Naive thymus-derived CD4-positive, alpha-beta T cell (primary cell): ENCODE measurements around the gene CABP7. TPM values are rescaled to one million over a fixed set of nuclear protein-coding genes. Genes with fewer than 3 reads are reported as not detected.
A peak's percentile ranks its signal among the peaks of the same experiment; 100 is the strongest.

Experiments used
- ATAC-seq: fragments of 150-1000 bp; cut with Tn5 transposase; 2 replicates; pipeline ENCODE4 v1.10.0; 2021; ENCODE audit warnings: mild to moderate bottlenecking, moderate library complexity
- CTCF ChIA-PET: fragments of 350-600 bp; sonication (Branson Sonifier 250); formaldehyde crosslinking; loops from one replicate; lab custom pipeline; 2021; ENCODE audit warnings: antibody characterized with exemption; lab: Charles Lee
- POLR2A ChIA-PET: fragments of 350-600 bp; sonication (Branson Sonifier 250); formaldehyde crosslinking; loops from one replicate; lab custom pipeline; 2021; ENCODE audit warnings: antibody characterized with exemption, inconsistent platforms; lab: Charles Lee
- DNase-seq, 9 donors: peaks; one replicate each; pipeline versions ENCODE4 v3.0.0 to v3.0.0-alpha.2; 2020 to 2022; ENCODE audit warnings: mixed read lengths in 1 of 9
- H3K27ac ChIP-seq: one replicate; pipeline ENCODE4 v1.7.0; 2013; ENCODE audit warnings: mild to moderate bottlenecking, low read depth, low read length, moderate library complexity
- H3K27me3 ChIP-seq, 2 donors: one replicate each; pipeline ENCODE4 v1.7.0; 2013; ENCODE audit warnings: low read length in 2 of 2, mild to moderate bottlenecking in 2 of 2, moderate library complexity in 2 of 2; ENCODE audit not compliant: control insufficient read depth in 2 of 2, insufficient read depth in 2 of 2
- H3K36me3 ChIP-seq, 3 experiments: 1 replicate in 2 of 3; 2 replicates in 1 of 3; pipeline ENCODE4 v1.7.0; 2013; ENCODE audit warnings: low read length in 3 of 3, mild to moderate bottlenecking in 3 of 3, moderate library complexity in 1 of 3; ENCODE audit not compliant: insufficient read depth in 3 of 3, control insufficient read depth in 2 of 3
- H3K4me1 ChIP-seq, 2 donors: one replicate each; pipeline ENCODE4 v1.7.0; 2013; ENCODE audit warnings: low read length in 2 of 2, mild to moderate bottlenecking in 2 of 2, moderate library complexity in 1 of 2; ENCODE audit not compliant: control insufficient read depth in 2 of 2, insufficient read depth in 2 of 2
- H3K4me3 ChIP-seq: 2 replicates; pipeline ENCODE4 v1.7.0; 2013; ENCODE audit warnings: mild to moderate bottlenecking, low read length
- H3K9me3 ChIP-seq, 3 experiments: 1 replicate in 2 of 3; 2 replicates in 1 of 3; pipeline ENCODE4 v1.7.0; 2013; ENCODE audit warnings: low read length in 3 of 3; ENCODE audit not compliant: control insufficient read depth in 2 of 3
- H3K27ac Mint-ChIP-seq, 9 donors: one replicate each; pipeline ENCODE4 v1.8.0; 2020 to 2022; ENCODE audit warnings: mixed read lengths in 9 of 9, mild to moderate bottlenecking in 8 of 9, moderate library complexity in 5 of 9, inconsistent platforms in 2 of 9
- H3K27me3 Mint-ChIP-seq, 5 donors: one replicate each; pipeline ENCODE4 v1.8.0; 2021 to 2022; ENCODE audit warnings: mixed read lengths in 5 of 5, mild to moderate bottlenecking in 1 of 5
- H3K36me3 Mint-ChIP-seq, 5 donors: one replicate each; pipeline ENCODE4 v1.8.0; 2020 to 2022; ENCODE audit warnings: mixed read lengths in 5 of 5, mild to moderate bottlenecking in 3 of 5, inconsistent platforms in 1 of 5
- H3K4me1 Mint-ChIP-seq, 7 donors: one replicate each; pipeline ENCODE4 v1.8.0; 2020 to 2022; ENCODE audit warnings: mixed read lengths in 7 of 7, mild to moderate bottlenecking in 3 of 7, inconsistent platforms in 1 of 7
- H3K4me3 Mint-ChIP-seq, 10 donors: one replicate each; pipeline ENCODE4 v1.8.0; 2020 to 2022; ENCODE audit warnings: mild to moderate bottlenecking in 10 of 10, mixed read lengths in 10 of 10, moderate library complexity in 6 of 10, inconsistent platforms in 2 of 10
- H3K9me3 Mint-ChIP-seq, 11 donors: one replicate each; pipeline ENCODE4 v1.8.0; 2020 to 2022; ENCODE audit warnings: mixed read lengths in 11 of 11, mild to moderate bottlenecking in 4 of 11, inconsistent platforms in 1 of 11, moderate library complexity in 1 of 11
- intact Hi-C, 2 donors: fragments of 100-400 bp; cut with micrococcal nuclease; formaldehyde crosslinking; loops; one replicate each; pipeline ENCODE4 v1.15.1; 2023
- polyA plus RNA-seq, 2 donors: library from polyadenylated mRNA; unstranded; fragments of 300-500 nt; fragmentation: Illumina TruSeq; gene quantifications; one replicate each; pipeline ENCODE4 v1.2.3, GENCODE V29; 2021
- total RNA-seq, 6 experiments: library from RNA in 5 of 6; stranded (reverse) in 5 of 6; gene quantifications; 1 replicate in 5 of 6; 2 replicates in 1 of 6; pipeline ENCODE4 v1.2.3 and lab custom pipeline; 2021 to 2026

CABP7 gene
- total and polyA plus RNA-seq, 7 experiments from 2014 or later: 0.07 to 0.42 (median 0.17) TPM; not detected in 3

DNA sequence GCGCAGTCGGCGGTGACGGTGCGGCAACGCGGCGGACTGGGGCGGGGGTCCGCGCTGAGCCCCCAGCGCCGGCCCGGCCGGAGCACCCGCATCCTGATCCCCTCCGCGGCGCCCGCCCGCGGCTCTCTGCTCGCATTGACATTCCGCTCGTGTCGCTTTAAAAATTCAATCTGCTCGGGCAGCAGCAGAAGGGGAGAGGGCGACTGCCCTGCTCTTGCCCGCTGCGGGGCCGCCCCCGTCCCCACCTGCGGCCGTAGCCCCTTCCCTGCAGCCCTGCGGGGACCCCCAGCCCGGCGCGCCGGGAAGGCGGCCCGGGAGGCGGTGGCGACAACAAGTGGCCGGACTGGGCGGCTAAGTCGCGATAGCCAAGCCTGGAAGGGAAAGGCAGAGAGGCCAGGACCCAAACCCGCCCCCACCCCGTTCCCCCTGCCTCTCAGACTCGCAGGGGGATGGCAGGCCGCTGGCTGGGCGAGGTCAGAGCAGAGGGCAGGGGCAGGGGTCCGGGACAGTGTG lies 1.1 kb downstream of the CABP7 start:
- POLR2A ChIA-PET: no interaction called here
- no peaks in the 10 kb centered on the region for H3K27me3 ChIP-seq
- no peak for ATAC-seq

DNA sequence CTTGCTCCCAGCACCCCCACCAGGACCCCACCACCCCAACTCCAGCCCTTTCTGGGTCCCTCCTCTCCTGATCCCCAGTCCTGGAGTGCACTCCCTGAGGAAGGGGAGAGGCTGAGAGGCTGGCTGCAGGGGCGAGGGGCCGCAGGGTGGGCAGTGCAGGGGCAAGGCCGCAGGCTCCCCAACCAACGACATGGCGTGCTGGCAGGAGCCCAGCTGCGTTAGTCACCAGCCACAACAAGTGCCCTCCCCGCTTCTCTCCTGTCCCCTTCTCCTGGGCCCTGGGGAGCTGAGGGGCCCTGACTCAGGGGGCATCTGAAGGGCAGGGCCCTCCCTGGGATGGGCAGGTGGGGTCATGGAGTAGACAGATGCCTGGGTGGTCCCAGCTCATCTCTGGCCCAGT lies 2.3 kb downstream of the CABP7 start:
- H3K27ac Mint-ChIP-seq: no peak overlapping the region
- H3K27me3 ChIP-seq: no peaks in the 10 kb centered on the region
- POLR2A ChIA-PET: no interaction called here
- ATAC-seq (no peak), DNase-seq (no peak)
- no peak overlapping the region for H3K27ac ChIP-seq
- CTCF ChIA-PET: no interaction called here
- H3K9me3 Mint-ChIP-seq: peaks cover 0 to 2% (median 0%) of the 10 kb centered on the region in 11 donors
- no peaks in the 10 kb centered on the region for H3K36me3 ChIP-seq
- no peaks in the 10 kb centered on the region for H3K4me1 ChIP-seq
- intact Hi-C loops: no loop called here
- H3K9me3 ChIP-seq: no peaks in the 10 kb centered on the region
- no peaks in the 10 kb centered on the region for H3K36me3 Mint-ChIP-seq
- no peaks in the 10 kb centered on the region for H3K4me1 Mint-ChIP-seq
- no peak overlapping the region for H3K4me3 ChIP-seq
- no peak overlapping the region for H3K4me3 Mint-ChIP-seq
- peaks cover 20 to 33% (median 27%) of the 10 kb centered on the region in 5 donors for H3K27me3 Mint-ChIP-seq

More for the DNA sequence above, 1.1 kb downstream of the CABP7 start:
- H3K36me3 Mint-ChIP-seq: no peaks in the 10 kb centered on the region
- no peak for DNase-seq
- H3K27me3 Mint-ChIP-seq: peaks cover 33 to 43% (median 38%) of the 10 kb centered on the region in 5 donors
- Histone ChIP-seq H3K9me3 (no peaks in the 10 kb centered on the region), H3K4me3 (no peak overlapping the region), H3K27ac (no peak overlapping the region), H3K4me1 (no peaks in the 10 kb centered on the region), H3K36me3 (no peaks in the 10 kb centered on the region)
- CTCF ChIA-PET: no interaction called here
- no peaks in the 10 kb centered on the region for H3K4me1 Mint-ChIP-seq
- intact Hi-C loops: no loop called here
- peak overlapping the region in 1 of 10 donors; percentile 59 for H3K4me3 Mint-ChIP-seq
- peaks cover 0 to 2% (median 0%) of the 10 kb centered on the region in 11 donors for H3K9me3 Mint-ChIP-seq
- H3K27ac Mint-ChIP-seq: no peak overlapping the region

DNA sequence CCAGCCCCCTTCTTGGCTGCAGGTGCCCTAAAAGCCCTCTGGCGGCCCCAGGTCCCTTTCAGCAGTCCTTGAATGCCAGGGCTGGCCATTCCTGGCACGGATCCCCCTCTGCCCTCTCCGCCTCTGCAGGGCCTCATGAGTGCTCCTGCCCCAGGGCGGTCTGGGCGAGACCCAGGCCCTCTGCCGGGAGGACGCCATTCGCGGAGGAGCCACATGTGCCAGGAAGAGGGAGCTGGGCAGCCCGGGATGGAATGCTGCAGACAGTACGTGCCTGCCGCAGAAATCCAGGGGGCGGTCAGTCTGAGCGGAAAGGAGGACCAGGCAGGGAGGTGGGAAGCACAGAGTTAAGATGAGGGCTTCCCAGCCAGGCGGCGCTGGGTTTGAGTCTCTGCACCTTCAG lies 2.8 kb downstream of the CABP7 start:
- ChIA-PET POLR2A (no interaction called here), CTCF (no interaction called here)
- ATAC-seq: no peak
- H3K4me3 ChIP-seq: no peak overlapping the region
- intact Hi-C loops: no loop called here
- no peaks in the 10 kb centered on the region for H3K9me3 ChIP-seq
- Mint-ChIP-seq H3K27ac (no peak overlapping the region), H3K36me3 (no peaks in the 10 kb centered on the region), H3K27me3 (peaks cover 19 to 28% (median 23%) of the 10 kb centered on the region in 5 donors), H3K4me3 (no peak overlapping the region), H3K9me3 (peaks cover 0 to 2% (median 0%) of the 10 kb centered on the region in 11 donors), H3K4me1 (no peaks in the 10 kb centered on the region)
- no peaks in the 10 kb centered on the region for H3K36me3 ChIP-seq
- H3K27ac ChIP-seq: no peak overlapping the region
- no peak for DNase-seq
- H3K27me3 ChIP-seq: no peaks in the 10 kb centered on the region
- no peaks in the 10 kb centered on the region for H3K4me1 ChIP-seq

DNA sequence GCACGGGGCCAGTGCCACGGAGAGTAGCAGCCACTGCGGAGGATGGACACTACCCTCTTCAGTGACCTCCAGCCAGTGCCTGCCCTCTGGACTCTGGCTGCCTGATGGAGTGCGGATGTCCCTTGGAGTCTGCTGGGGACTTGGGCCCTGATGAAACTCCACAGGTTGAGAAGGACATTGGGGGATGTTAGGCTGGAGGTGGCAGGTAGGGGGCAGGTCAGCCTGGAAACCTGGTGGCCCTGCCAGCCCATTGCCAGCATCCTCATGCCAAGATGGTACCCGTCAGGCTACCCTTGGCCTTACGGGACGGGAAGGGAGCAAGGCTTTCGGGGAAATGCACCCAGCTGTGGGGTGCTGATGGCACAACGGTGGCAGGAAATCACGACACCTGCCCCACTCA lies 4.0 kb downstream of the CABP7 start:
- peaks cover 10 to 18% (median 15%) of the 10 kb centered on the region in 5 donors for H3K27me3 Mint-ChIP-seq
- Histone ChIP-seq H3K27ac (no peak overlapping the region), H3K4me1 (no peaks in the 10 kb centered on the region), H3K9me3 (no peaks in the 10 kb centered on the region), H3K4me3 (no peak overlapping the region), H3K27me3 (no peaks in the 10 kb centered on the region), H3K36me3 (no peaks in the 10 kb centered on the region)
- no peak for ATAC-seq
- no peak for DNase-seq
- H3K4me1 Mint-ChIP-seq: no peaks in the 10 kb centered on the region
- H3K36me3 Mint-ChIP-seq: no peaks in the 10 kb centered on the region
- no peak overlapping the region for H3K27ac Mint-ChIP-seq
- ChIA-PET POLR2A (no interaction called here), CTCF (interaction anchor here (0.5 kb wide), 1 partner anchor 94 kb away, joined by 3 read pairs; no protein-coding TSS in a partner anchor)
- no peak overlapping the region for H3K4me3 Mint-ChIP-seq
- intact Hi-C loops: no loop called here
- H3K9me3 Mint-ChIP-seq: no peaks in the 10 kb centered on the region

DNA sequence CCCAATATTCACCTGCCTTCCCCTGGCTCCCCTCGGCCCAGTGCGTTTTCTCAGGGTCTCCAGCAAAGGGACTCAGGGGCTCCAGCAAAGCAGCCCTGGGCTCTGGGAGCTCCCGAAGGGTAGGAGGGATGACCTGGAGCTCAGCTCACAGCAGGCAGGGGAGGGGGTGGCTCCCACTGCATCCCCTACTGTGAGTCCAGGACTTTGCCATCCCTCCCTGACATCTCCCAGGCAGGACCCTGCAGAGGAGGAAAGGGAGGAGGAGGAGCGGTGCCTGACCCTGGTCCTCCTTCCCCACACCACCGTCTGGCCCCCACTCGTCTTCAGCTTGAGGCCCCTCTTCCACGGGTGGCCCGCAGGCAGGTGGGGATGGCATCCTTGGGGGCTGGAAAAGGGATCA lies 5.0 kb downstream of the CABP7 start:
- ChIA-PET POLR2A (no interaction called here), CTCF (no interaction called here)
- DNase-seq (no peak), ATAC-seq (no peak)
- no peaks in the 10 kb centered on the region for H3K27me3 ChIP-seq
- Mint-ChIP-seq H3K27me3 (peaks cover 6 to 9% (median 7%) of the 10 kb centered on the region in 5 donors), H3K4me3 (no peak overlapping the region), H3K27ac (no peak overlapping the region), H3K36me3 (no peaks in the 10 kb centered on the region), H3K4me1 (no peaks in the 10 kb centered on the region), H3K9me3 (no peaks in the 10 kb centered on the region)
- no peaks in the 10 kb centered on the region for H3K9me3 ChIP-seq
- intact Hi-C loops: no loop called here
- no peaks in the 10 kb centered on the region for H3K36me3 ChIP-seq
- H3K4me3 ChIP-seq: no peak overlapping the region
- no peak overlapping the region for H3K27ac ChIP-seq
- no peaks in the 10 kb centered on the region for H3K4me1 ChIP-seq

DNA sequence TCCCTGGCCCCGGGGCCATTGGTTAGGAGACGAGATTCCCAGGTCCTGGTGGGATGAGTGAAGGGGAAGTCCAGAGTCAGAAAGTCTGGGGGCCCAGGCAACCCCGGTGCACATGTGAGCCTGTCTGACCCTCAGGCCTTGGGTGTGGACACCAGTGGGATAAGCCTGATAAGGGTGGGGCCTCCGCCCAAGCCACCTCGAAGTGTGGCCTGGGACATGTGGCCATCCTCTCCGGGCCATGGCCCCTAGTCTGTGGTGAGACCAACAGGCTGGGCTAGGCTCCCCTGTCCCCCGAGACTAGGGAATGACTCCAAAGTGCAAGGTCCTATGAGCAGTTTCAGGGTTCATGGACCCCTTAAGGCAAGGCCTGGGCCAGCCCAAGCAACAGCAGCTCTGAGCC lies 6.3 kb downstream of the CABP7 start:
- Mint-ChIP-seq H3K4me3 (no peak overlapping the region), H3K27ac (no peak overlapping the region), H3K36me3 (peaks cover 0 to 4% (median 0%) of the 10 kb centered on the region in 5 donors), H3K4me1 (no peaks in the 10 kb centered on the region), H3K9me3 (no peaks in the 10 kb centered on the region), H3K27me3 (peaks cover 6 to 9% (median 7%) of the 10 kb centered on the region in 5 donors)
- Histone ChIP-seq H3K4me3 (no peak overlapping the region), H3K27me3 (no peaks in the 10 kb centered on the region), H3K27ac (no peak overlapping the region), H3K4me1 (no peaks in the 10 kb centered on the region), H3K9me3 (no peaks in the 10 kb centered on the region), H3K36me3 (peaks cover 0 to 4% (median 0%) of the 10 kb centered on the region in 3 experiments)
- ATAC-seq: no peak
- CTCF ChIA-PET: no interaction called here
- intact Hi-C loops: no loop called here
- DNase-seq: no peak
- POLR2A ChIA-PET: no interaction called here

DNA sequence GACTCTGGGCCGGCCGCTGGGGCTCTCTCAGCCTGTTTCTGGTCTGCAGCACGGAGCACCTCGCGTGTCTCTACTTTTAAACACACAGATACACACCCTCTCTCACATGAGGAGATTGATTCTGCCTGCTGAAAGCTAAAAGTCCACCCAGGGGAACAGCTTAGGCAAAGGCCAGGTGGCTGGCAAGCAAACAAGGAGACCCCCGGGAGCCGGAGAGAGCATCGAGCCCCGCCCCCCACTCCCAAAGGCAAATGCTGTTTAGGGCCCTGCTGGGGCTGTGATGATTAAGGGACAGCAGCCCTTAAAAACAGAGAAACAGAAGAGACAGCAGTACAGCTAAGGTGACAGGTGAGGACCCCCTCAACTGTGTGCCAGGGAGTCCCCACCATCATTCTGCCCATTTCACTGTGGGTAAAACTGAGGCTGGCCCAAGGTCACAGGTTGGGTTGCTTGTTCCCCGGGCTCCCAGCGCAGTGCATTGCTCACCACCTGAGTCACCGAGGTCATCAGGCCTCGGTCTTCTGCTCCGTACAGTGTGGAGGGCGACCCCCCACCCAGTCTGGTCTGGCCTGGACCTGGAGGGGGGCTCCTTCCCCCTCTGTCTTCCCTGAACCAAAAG lies 6.8 kb downstream of the CABP7 start:
- ChIA-PET CTCF (interaction anchor here (1.2 kb wide), 1 partner anchor 10 kb away, joined by 3 read pairs; no protein-coding TSS in a partner anchor), POLR2A (no interaction called here)
- intact Hi-C loops: no loop called here
- H3K36me3 Mint-ChIP-seq: peaks cover 0 to 4% (median 0%) of the 10 kb centered on the region in 5 donors
- ATAC-seq: no peak
- DNase-seq: no peak
- no peaks in the 10 kb centered on the region for H3K4me1 ChIP-seq
- H3K4me1 Mint-ChIP-seq: no peaks in the 10 kb centered on the region
- no peaks in the 10 kb centered on the region for H3K9me3 ChIP-seq
- no peak overlapping the region for H3K27ac ChIP-seq
- peaks cover 2 to 6% (median 3%) of the 10 kb centered on the region in 5 donors for H3K27me3 Mint-ChIP-seq
- peaks cover 0 to 4% (median 0%) of the 10 kb centered on the region in 3 experiments for H3K36me3 ChIP-seq
- no peak overlapping the region for H3K4me3 ChIP-seq
- H3K27me3 ChIP-seq: no peaks in the 10 kb centered on the region
- no peak overlapping the region for H3K4me3 Mint-ChIP-seq
- no peaks in the 10 kb centered on the region for H3K9me3 Mint-ChIP-seq
- no peak overlapping the region for H3K27ac Mint-ChIP-seq
